CD4-positive, CD25-positive, alpha-beta regulatory T cell (primary cell): ENCODE results near the gene LRIF1. TPM values are rescaled to one million over a fixed set of nuclear protein-coding genes. Genes with fewer than 3 reads are reported as not detected.

Experiments
- ATAC-seq, 2 donors: fragments of 150-1000 bp; cut with Tn5 transposase; one replicate each; pipeline ENCODE4 v1.10.0; 2021; ENCODE audit warnings: low read depth in 2 of 2, moderate number of reproducible peaks in 2 of 2, moderate library complexity in 1 of 2
- DNase-seq, 3 donors: peaks; one replicate each; pipeline versions ENCODE4 v3.0.0 to v3.0.0-alpha.2; 2012 to 2022; ENCODE audit warnings: mixed read lengths in 1 of 3
- H3K27ac ChIP-seq: one replicate; pipeline ENCODE4 v1.7.0; 2013; ENCODE audit warnings: mild to moderate bottlenecking, low read length; ENCODE audit not compliant: insufficient read depth, poor library complexity, severe bottlenecking
- H3K27me3 ChIP-seq: one replicate; pipeline ENCODE4 v1.7.0; 2013; ENCODE audit warnings: low read length; ENCODE audit not compliant: control insufficient read depth, insufficient read depth
- H3K36me3 ChIP-seq: one replicate; pipeline ENCODE4 v1.7.0; 2013; ENCODE audit warnings: mild to moderate bottlenecking, low read length, moderate library complexity; ENCODE audit not compliant: control insufficient read depth, insufficient read depth
- H3K4me1 ChIP-seq: 2 replicates; pipeline ENCODE4 v1.7.0; 2013; ENCODE audit warnings: mild to moderate bottlenecking, low read length; ENCODE audit not compliant: insufficient read depth, control insufficient read depth, poor library complexity, severe bottlenecking
- H3K4me3 ChIP-seq: one replicate; pipeline ENCODE4 v1.7.0; 2013; ENCODE audit warnings: low read depth, mild to moderate bottlenecking, low read length, moderate library complexity
- H3K9me3 ChIP-seq, 2 experiments: 1 replicate in 1 of 2; 2 replicates in 1 of 2; pipeline ENCODE4 v1.7.0; 2013; ENCODE audit warnings: low read length in 2 of 2, mild to moderate bottlenecking in 1 of 2, moderate library complexity in 1 of 2; ENCODE audit not compliant: control insufficient read depth in 2 of 2
- H3K27ac Mint-ChIP-seq, 3 donors: one replicate each; pipeline ENCODE4 v1.8.0; 2020 to 2022; ENCODE audit warnings: mild to moderate bottlenecking in 3 of 3, mixed read lengths in 3 of 3, moderate library complexity in 2 of 3
- H3K27me3 Mint-ChIP-seq: one replicate; pipeline ENCODE4 v1.8.0; 2022; ENCODE audit warnings: mild to moderate bottlenecking, mixed read lengths
- H3K36me3 Mint-ChIP-seq: one replicate; pipeline ENCODE4 v1.8.0; 2020; ENCODE audit warnings: mixed read lengths
- H3K4me1 Mint-ChIP-seq, 4 donors: one replicate each; pipeline ENCODE4 v1.8.0; 2020 to 2022; ENCODE audit warnings: mixed read lengths in 4 of 4, mild to moderate bottlenecking in 1 of 4
- H3K4me3 Mint-ChIP-seq, 4 donors: one replicate each; pipeline ENCODE4 v1.8.0; 2020 to 2022; ENCODE audit warnings: mild to moderate bottlenecking in 4 of 4, mixed read lengths in 4 of 4, moderate library complexity in 3 of 4
- H3K9me3 Mint-ChIP-seq, 7 donors: one replicate each; pipeline ENCODE4 v1.8.0; 2020 to 2022; ENCODE audit warnings: mixed read lengths in 7 of 7, mild to moderate bottlenecking in 3 of 7, moderate library complexity in 2 of 7
- polyA plus RNA-seq, 4 donors: library from polyadenylated mRNA; unstranded; fragments of 300-500 nt; fragmentation: Illumina TruSeq; gene quantifications; one replicate each; pipeline ENCODE4 v1.2.3, GENCODE V29; 2021
- total RNA-seq: library from RNA; stranded (reverse); gene quantifications from one replicate; pipeline ENCODE4 v1.2.3, GENCODE V29; 2022

Gene LRIF1
- total and polyA plus RNA-seq, 5 donors from 2014 or later = 3.6 to 21.1 (median 17.5) TPM

DNA sequence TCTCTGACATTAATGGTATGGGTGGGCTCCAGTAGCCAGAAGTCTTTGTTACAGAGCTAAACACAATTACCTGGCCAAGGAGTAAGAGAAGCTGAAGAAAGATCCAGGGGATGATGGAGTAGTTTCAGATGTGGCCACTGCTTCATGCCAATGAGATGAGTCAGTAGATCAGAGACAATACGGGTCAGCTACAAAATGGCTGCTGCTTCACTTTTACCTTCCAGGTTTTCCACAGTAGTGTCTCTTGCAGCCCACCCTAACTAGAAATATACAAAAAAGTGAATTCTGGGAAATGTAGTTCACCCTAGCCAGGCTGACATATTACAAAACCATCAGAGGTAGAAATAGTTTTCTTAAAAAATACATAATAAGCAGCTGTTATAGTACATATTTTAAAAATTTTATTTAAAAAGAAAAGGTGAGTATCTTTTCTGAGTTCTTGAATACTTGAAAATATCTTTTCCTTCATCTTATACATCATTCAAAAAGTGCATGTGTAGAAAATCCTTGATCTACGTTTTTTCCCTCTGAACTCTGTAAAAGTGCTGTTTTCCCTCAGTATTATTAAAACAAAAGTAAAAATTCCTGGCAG is 36.1 kb downstream of the LRIF1 start:
- no peak overlapping the region for H3K4me3 ChIP-seq
- H3K36me3 ChIP-seq = no peaks in the 10 kb centered on the region
- no peaks in the 10 kb centered on the region for H3K4me1 ChIP-seq
- no peak for ATAC-seq
- Mint-ChIP-seq H3K27ac (no peak overlapping the region), H3K36me3 (peaks cover 7% of the 10 kb centered on the region), H3K9me3 (peaks cover 0 to 31% (median 8%) of the 10 kb centered on the region in 7 donors), H3K27me3 (peaks cover 7% of the 10 kb centered on the region), H3K4me1 (no peaks in the 10 kb centered on the region), H3K4me3 (no peak overlapping the region)
- no peak for DNase-seq
- peaks cover 1% of the 10 kb centered on the region for H3K27me3 ChIP-seq
- no peak overlapping the region for H3K27ac ChIP-seq
- H3K9me3 ChIP-seq = peaks cover 3 to 5% of the 10 kb centered on the region in 2 experiments

GRCh38 chr1:110921953-110922352 is 41.8 kb downstream of the LRIF1 start:
- no peaks in the 10 kb centered on the region for H3K4me1 ChIP-seq
- no peak overlapping the region for H3K4me3 Mint-ChIP-seq
- no peak overlapping the region for H3K27ac Mint-ChIP-seq
- no peak for ATAC-seq
- H3K27ac ChIP-seq = no peak overlapping the region
- H3K9me3 ChIP-seq = peaks cover 8 to 12% of the 10 kb centered on the region in 2 experiments
- peaks cover 2 to 5% (median 4%) of the 10 kb centered on the region in 4 donors for H3K4me1 Mint-ChIP-seq
- no peaks in the 10 kb centered on the region for H3K36me3 ChIP-seq
- H3K27me3 ChIP-seq = peaks cover 3% of the 10 kb centered on the region
- H3K27me3 Mint-ChIP-seq = peaks cover 32% of the 10 kb centered on the region
- H3K36me3 Mint-ChIP-seq = peaks cover 16% of the 10 kb centered on the region
- DNase-seq = no peak
- H3K9me3 Mint-ChIP-seq = peaks cover 2 to 13% (median 5%) of the 10 kb centered on the region in 7 donors
- no peak overlapping the region for H3K4me3 ChIP-seq

DNA sequence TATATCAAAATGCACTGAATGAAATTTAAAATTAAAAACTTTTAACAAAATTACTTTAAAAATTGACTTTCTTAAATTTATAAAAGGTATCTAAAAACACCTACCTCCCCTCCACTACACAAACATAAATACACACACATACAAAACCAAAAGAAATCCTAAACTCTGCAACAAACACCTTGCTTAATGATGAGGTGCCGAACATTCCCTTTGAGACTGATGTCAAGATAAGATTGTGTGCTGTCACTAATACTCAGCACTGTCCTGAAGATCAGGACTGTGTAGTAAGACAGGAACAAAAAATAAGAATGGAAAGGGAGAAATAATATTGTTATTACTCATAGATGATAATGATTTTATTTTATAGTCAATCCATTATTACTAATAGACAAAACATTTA is 45.7 kb downstream of the LRIF1 start:
- H3K27ac Mint-ChIP-seq = no peak overlapping the region
- H3K36me3 ChIP-seq = no peaks in the 10 kb centered on the region
- no peak overlapping the region for H3K4me3 ChIP-seq
- H3K4me1 Mint-ChIP-seq = peaks cover 11 to 13% (median 12%) of the 10 kb centered on the region in 4 donors
- H3K4me3 Mint-ChIP-seq = no peak overlapping the region
- DNase-seq = no peak
- peaks cover 2 to 17% (median 11%) of the 10 kb centered on the region in 7 donors for H3K9me3 Mint-ChIP-seq
- peaks cover 16% of the 10 kb centered on the region for H3K36me3 Mint-ChIP-seq
- peaks cover 4% of the 10 kb centered on the region for H3K4me1 ChIP-seq
- no peak overlapping the region for H3K27ac ChIP-seq
- H3K27me3 ChIP-seq = peaks cover 2% of the 10 kb centered on the region
- H3K9me3 ChIP-seq = peaks cover 22 to 26% of the 10 kb centered on the region in 2 experiments
- peaks cover 32% of the 10 kb centered on the region for H3K27me3 Mint-ChIP-seq
- no peak for ATAC-seq

DNA sequence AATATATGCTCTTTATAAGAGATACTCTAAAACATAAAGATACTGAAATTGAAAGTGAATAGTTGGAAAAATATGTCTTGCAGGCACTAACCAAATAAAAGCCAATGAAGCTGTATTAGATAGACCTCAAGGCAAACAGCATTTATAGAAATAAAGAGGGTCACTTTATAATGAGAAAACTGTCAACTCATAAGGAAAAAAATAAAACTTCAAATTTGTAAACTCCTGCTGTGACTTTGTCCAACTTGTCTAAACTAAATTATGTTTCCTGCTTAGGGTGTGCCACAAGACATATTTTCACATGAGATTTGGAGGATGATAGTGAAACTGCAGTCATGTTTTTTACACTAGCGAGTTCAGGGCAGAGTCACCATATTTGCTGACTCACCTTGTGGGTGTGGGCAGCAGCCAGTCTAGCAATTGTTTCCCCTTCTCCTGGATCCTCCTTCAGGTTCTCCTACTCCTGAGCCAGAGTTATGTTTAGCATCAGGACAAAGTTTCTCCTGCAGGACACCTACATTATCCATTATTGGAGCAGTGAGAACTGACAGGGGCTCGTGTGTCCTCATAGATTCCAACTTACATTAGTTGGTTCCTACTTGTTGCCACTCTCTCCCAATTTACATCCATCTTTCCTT is 46.9 kb downstream of the LRIF1 start:
- Histone ChIP-seq H3K27ac (no peak overlapping the region), H3K27me3 (no peaks in the 10 kb centered on the region), H3K4me3 (peak overlapping the region; percentile 61), H3K9me3 (peaks cover 24 to 34% of the 10 kb centered on the region in 2 experiments), H3K4me1 (peaks cover 4% of the 10 kb centered on the region), H3K36me3 (no peaks in the 10 kb centered on the region)
- H3K4me1 Mint-ChIP-seq = peaks cover 11 to 13% (median 12%) of the 10 kb centered on the region in 4 donors
- peaks cover 24% of the 10 kb centered on the region for H3K27me3 Mint-ChIP-seq
- H3K9me3 Mint-ChIP-seq = peaks cover 3 to 21% (median 7%) of the 10 kb centered on the region in 7 donors
- H3K4me3 Mint-ChIP-seq = peak overlapping the region; percentile 15 to 38 (median 22)
- ATAC-seq = peak; percentile 76 to 78
- H3K36me3 Mint-ChIP-seq = peaks cover 5% of the 10 kb centered on the region
- DNase-seq = peak in 2 of 3 donors; percentile 21 to 89
- H3K27ac Mint-ChIP-seq = no peak overlapping the region

DNA sequence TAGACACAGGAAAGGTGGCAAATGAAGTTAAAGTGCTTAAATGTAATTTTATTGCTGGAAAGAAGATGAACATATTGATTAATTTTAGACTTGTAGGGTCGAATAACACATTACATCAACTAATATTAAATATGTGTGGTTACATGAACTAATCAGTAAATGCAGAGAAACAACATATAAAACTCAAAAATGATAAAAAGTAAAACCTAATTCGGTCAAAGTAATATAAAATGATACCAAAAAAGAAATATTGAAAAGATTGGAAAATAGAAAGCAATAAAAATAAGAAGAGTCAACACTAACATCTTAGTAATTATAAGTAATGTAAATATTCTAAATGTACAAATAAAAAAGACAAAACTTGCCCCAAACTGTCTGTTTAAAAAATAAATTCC is 47.5 kb downstream of the LRIF1 start:
- Mint-ChIP-seq H3K36me3 (peaks cover 3% of the 10 kb centered on the region), H3K9me3 (peaks cover 4 to 23% (median 7%) of the 10 kb centered on the region in 7 donors), H3K4me1 (peaks cover 11 to 13% (median 12%) of the 10 kb centered on the region in 4 donors), H3K27ac (no peak overlapping the region), H3K4me3 (peak overlapping the region in 1 of 4 donors; percentile 38), H3K27me3 (peaks cover 24% of the 10 kb centered on the region)
- Histone ChIP-seq H3K4me3 (peak overlapping the region; percentile 61), H3K4me1 (peaks cover 4% of the 10 kb centered on the region), H3K36me3 (no peaks in the 10 kb centered on the region), H3K9me3 (peaks cover 27 to 36% of the 10 kb centered on the region in 2 experiments), H3K27ac (no peak overlapping the region), H3K27me3 (no peaks in the 10 kb centered on the region)
- no peak for ATAC-seq
- DNase-seq = no peak

DNA sequence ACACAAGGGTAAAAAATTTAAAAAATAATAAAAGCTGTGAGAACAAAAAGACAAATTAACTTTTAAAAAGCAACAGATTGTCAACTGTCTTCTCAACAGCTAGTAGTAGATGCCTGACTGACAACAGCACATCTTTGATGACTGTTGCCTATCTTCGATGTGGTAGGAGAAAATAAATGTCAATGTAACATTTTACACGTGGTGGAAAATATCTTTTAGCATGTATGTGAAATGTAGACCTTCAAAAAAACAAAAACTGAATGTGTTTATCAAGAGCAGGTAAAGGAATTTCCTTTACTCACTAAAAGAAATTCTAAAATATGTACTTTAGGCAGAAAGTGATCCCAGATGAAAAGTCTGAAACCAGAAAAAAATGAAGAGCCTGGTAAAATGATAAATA is 47.9 kb downstream of the LRIF1 start:
- Mint-ChIP-seq H3K36me3 (peaks cover 3% of the 10 kb centered on the region), H3K27ac (no peak overlapping the region), H3K9me3 (peaks cover 4 to 27% (median 7%) of the 10 kb centered on the region in 7 donors), H3K4me1 (peaks cover 11 to 13% (median 12%) of the 10 kb centered on the region in 4 donors), H3K4me3 (peak overlapping the region in 1 of 4 donors; percentile 9), H3K27me3 (peaks cover 22% of the 10 kb centered on the region)
- ATAC-seq = no peak
- no peaks in the 10 kb centered on the region for H3K36me3 ChIP-seq
- no peak overlapping the region for H3K4me3 ChIP-seq
- H3K9me3 ChIP-seq = peaks cover 31 to 40% of the 10 kb centered on the region in 2 experiments
- H3K27ac ChIP-seq = no peak overlapping the region
- DNase-seq = no peak
- H3K4me1 ChIP-seq = peaks cover 4% of the 10 kb centered on the region
- no peaks in the 10 kb centered on the region for H3K27me3 ChIP-seq

DNA sequence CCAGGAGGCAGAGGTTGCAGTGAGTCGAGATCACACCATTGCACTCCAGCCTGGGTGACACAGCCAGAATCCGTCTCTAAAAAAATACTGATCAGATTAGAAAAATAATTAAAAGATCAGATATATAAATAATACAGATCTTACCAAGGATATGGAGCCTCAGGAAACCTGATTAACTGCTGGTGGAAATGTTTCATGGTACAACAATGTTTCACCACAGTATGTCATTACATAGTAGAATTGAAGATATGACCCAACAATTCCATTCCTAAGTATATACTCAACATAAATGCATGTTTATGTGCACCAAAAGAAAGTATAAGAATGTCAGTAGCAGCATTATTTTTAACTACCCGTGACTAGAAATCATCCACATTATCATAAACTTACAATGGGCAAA is 49.0 kb downstream of the LRIF1 start:
- H3K27ac ChIP-seq = no peak overlapping the region
- peaks cover 3% of the 10 kb centered on the region for H3K36me3 Mint-ChIP-seq
- H3K4me3 Mint-ChIP-seq = no peak overlapping the region
- H3K27me3 ChIP-seq = no peaks in the 10 kb centered on the region
- H3K4me3 ChIP-seq = no peak overlapping the region
- H3K36me3 ChIP-seq = no peaks in the 10 kb centered on the region
- peaks cover 11 to 14% (median 13%) of the 10 kb centered on the region in 4 donors for H3K4me1 Mint-ChIP-seq
- H3K9me3 ChIP-seq = peaks cover 37 to 52% of the 10 kb centered on the region in 2 experiments
- H3K27ac Mint-ChIP-seq = no peak overlapping the region
- no peak for ATAC-seq
- H3K9me3 Mint-ChIP-seq = peaks cover 4 to 37% (median 9%) of the 10 kb centered on the region in 7 donors
- H3K27me3 Mint-ChIP-seq = peaks cover 11% of the 10 kb centered on the region
- DNase-seq = no peak
- H3K4me1 ChIP-seq = peaks cover 4% of the 10 kb centered on the region
